ENCODE data around the gene QSOX1. TPM values are rescaled to one million over a fixed set of nuclear protein-coding genes. Genes with fewer than 3 reads are reported as not detected.

QSOX1 gene
- total RNA-seq, 1 donor from 2014 or later: 156 TPM

- Histone ChIP-seq H4K20me1 (ENCODE audit: insufficient read depth, low read length) (peaks cover 88% of the 10 kb centered on the region), H3K36me3 (ENCODE audit: insufficient read depth, low read length) (peaks cover 7% of the 10 kb centered on the region), H3K27me3 (ENCODE audit: insufficient read depth, low read length) (no peaks in the 10 kb centered on the region), H3K4me3 (ENCODE audit: insufficient read depth, low read depth, low read length) (no peak overlapping the region), H2AFZ (ENCODE audit: low read depth, low read length) (no peak overlapping the region), H3K9ac (ENCODE audit: low read length) (no peak overlapping the region), H3K4me1 (ENCODE audit: insufficient read depth, low read length) (no peaks in the 10 kb centered on the region), H3K27ac (ENCODE audit: low read depth, low read length) (no peak overlapping the region), H3K79me2 (ENCODE audit: insufficient read depth, low read length) (peaks cover 59% of the 10 kb centered on the region), H3K4me2 (ENCODE audit: low read length) (no peak overlapping the region), H3K9me3 (ENCODE audit: insufficient read depth, low read depth, low read length) (no peaks in the 10 kb centered on the region)
- H3K27me3 Mint-ChIP-seq (ENCODE audit: low read depth, unreplicated experiment): no peaks in the 10 kb centered on the region
- FAIRE-seq (no peak), DNase-seq (ENCODE audit: low read depth) (no peak)
- no peak for TF ChIP-seq EZH2 (IDR thresholded peaks at IDR 0.05; ENCODE audit: insufficient read depth, low read length)
- peak; percentile 55 for TF ChIP-seq CTCF (IDR thresholded peaks at IDR 0.05; ENCODE audit: insufficient read depth, low read depth, low read length)
- peaks cover 4% of the 10 kb centered on the region for H3K4me1 Mint-ChIP-seq (ENCODE audit: low read depth, unreplicated experiment)
- peaks cover 17% of the 10 kb centered on the region for H3K36me3 Mint-ChIP-seq (ENCODE audit: low read depth, unreplicated experiment)
- H3K27ac Mint-ChIP-seq (ENCODE audit: unreplicated experiment): no peak overlapping the region
- no peak overlapping the region for H3K4me3 Mint-ChIP-seq (ENCODE audit: unreplicated experiment)
- H3K9me3 Mint-ChIP-seq (ENCODE audit: unreplicated experiment): no peaks in the 10 kb centered on the region
Observed at GRCh38 chr1:180168786-180169639, 14.3 kb downstream of the QSOX1 start.

- Histone ChIP-seq H2AFZ (ENCODE audit: low read depth, low read length) (no peak overlapping the region), H3K27me3 (ENCODE audit: insufficient read depth, low read length) (no peaks in the 10 kb centered on the region), H3K4me2 (ENCODE audit: low read length) (no peak overlapping the region), H3K9ac (ENCODE audit: low read length) (no peak overlapping the region), H3K4me1 (ENCODE audit: insufficient read depth, low read length) (no peaks in the 10 kb centered on the region), H3K79me2 (ENCODE audit: insufficient read depth, low read length) (peaks cover 52% of the 10 kb centered on the region), H3K27ac (ENCODE audit: low read depth, low read length) (no peak overlapping the region), H4K20me1 (ENCODE audit: insufficient read depth, low read length) (peaks cover 88% of the 10 kb centered on the region), H3K36me3 (ENCODE audit: insufficient read depth, low read length) (peaks cover 7% of the 10 kb centered on the region), H3K9me3 (ENCODE audit: insufficient read depth, low read depth, low read length) (no peaks in the 10 kb centered on the region), H3K4me3 (ENCODE audit: insufficient read depth, low read depth, low read length) (no peak overlapping the region)
- TF ChIP-seq CTCF (IDR thresholded peaks at IDR 0.05; ENCODE audit: insufficient read depth, low read depth, low read length): no peak
- no peak for TF ChIP-seq EZH2 (IDR thresholded peaks at IDR 0.05; ENCODE audit: insufficient read depth, low read length)
- H3K4me1 Mint-ChIP-seq (ENCODE audit: low read depth, unreplicated experiment): peaks cover 4% of the 10 kb centered on the region
- peaks cover 16% of the 10 kb centered on the region for H3K36me3 Mint-ChIP-seq (ENCODE audit: low read depth, unreplicated experiment)
- no peaks in the 10 kb centered on the region for H3K9me3 Mint-ChIP-seq (ENCODE audit: unreplicated experiment)
- H3K4me3 Mint-ChIP-seq (ENCODE audit: unreplicated experiment): peak overlapping the region; percentile 1
- no peak for DNase-seq (ENCODE audit: low read depth)
- no peak overlapping the region for H3K27ac Mint-ChIP-seq (ENCODE audit: unreplicated experiment)
- no peaks in the 10 kb centered on the region for H3K27me3 Mint-ChIP-seq (ENCODE audit: low read depth, unreplicated experiment)
- no peak for FAIRE-seq
Observed at GRCh38 chr1:180169640-180170195, 15.0 kb downstream of the QSOX1 start.

Measured in astrocyte (in vitro differentiated cells and primary cell).